ENCODE data around the gene C8B. TPM values are rescaled to one million over a fixed set of nuclear protein-coding genes. Genes with fewer than 3 reads are reported as not detected.

The C8B gene
- total and polyA plus RNA-seq, 2 experiments from 2014 or later = not detected

- H3K4me2 ChIP-seq = no peak overlapping the region
- ATAC-seq = no peak
- H3K79me2 ChIP-seq (replicated peaks; ENCODE audit: insufficient read depth) = no peaks in the 10 kb centered on the region
- no peak overlapping the region for H2AFZ ChIP-seq
- no peaks in the 10 kb centered on the region for H4K20me1 ChIP-seq (replicated peaks; ENCODE audit: insufficient read depth)
- Mint-ChIP-seq H3K27ac (no peak overlapping the region), H3K4me1 (no peaks in the 10 kb centered on the region), H3K4me3 (no peak overlapping the region), H3K36me3 (ENCODE audit: low read depth) (no peaks in the 10 kb centered on the region), H3K27me3 (ENCODE audit: insufficient read depth, low read depth, poor library complexity) (peaks cover 5% of the 10 kb centered on the region), H3K9me3 (no peaks in the 10 kb centered on the region)
- no peak overlapping the region for H3K27ac ChIP-seq (ENCODE audit: low read depth)
- no peak for TF ChIP-seq STAT1 (IDR thresholded peaks at IDR 0.05; ENCODE audit: unreplicated experiment)
- no peak overlapping the region for H3K4me3 ChIP-seq
- no peaks in the 10 kb centered on the region for H3K4me1 ChIP-seq (ENCODE audit: insufficient read depth)
- H3K9me2 ChIP-seq (ENCODE audit: insufficient read depth) = no peaks in the 10 kb centered on the region
- DNase-seq (ENCODE audit: low spot score) = no peak
- no peaks in the 10 kb centered on the region for H3F3A ChIP-seq (replicated peaks; ENCODE audit: low read depth)
- H3K36me3 ChIP-seq (ENCODE audit: insufficient read depth) = no peaks in the 10 kb centered on the region
- H3K27me3 ChIP-seq (ENCODE audit: insufficient read depth) = no peaks in the 10 kb centered on the region
These were observed 44.7 kb upstream of the C8B start for GRCh38 chr1:57010511-57010910.

- no peak overlapping the region for H3K27ac ChIP-seq (ENCODE audit: low read depth)
- no peak overlapping the region for H3K4me3 ChIP-seq
- H3K4me2 ChIP-seq = no peak overlapping the region
- no peaks in the 10 kb centered on the region for H3K36me3 ChIP-seq (ENCODE audit: insufficient read depth)
- H3K9me2 ChIP-seq (ENCODE audit: insufficient read depth) = no peaks in the 10 kb centered on the region
- no peak for TF ChIP-seq CTCF (conservative IDR thresholded peaks at IDR 0.05; ENCODE audit: low read depth in 2 of 2)
- TF ChIP-seq, protein P1, sequence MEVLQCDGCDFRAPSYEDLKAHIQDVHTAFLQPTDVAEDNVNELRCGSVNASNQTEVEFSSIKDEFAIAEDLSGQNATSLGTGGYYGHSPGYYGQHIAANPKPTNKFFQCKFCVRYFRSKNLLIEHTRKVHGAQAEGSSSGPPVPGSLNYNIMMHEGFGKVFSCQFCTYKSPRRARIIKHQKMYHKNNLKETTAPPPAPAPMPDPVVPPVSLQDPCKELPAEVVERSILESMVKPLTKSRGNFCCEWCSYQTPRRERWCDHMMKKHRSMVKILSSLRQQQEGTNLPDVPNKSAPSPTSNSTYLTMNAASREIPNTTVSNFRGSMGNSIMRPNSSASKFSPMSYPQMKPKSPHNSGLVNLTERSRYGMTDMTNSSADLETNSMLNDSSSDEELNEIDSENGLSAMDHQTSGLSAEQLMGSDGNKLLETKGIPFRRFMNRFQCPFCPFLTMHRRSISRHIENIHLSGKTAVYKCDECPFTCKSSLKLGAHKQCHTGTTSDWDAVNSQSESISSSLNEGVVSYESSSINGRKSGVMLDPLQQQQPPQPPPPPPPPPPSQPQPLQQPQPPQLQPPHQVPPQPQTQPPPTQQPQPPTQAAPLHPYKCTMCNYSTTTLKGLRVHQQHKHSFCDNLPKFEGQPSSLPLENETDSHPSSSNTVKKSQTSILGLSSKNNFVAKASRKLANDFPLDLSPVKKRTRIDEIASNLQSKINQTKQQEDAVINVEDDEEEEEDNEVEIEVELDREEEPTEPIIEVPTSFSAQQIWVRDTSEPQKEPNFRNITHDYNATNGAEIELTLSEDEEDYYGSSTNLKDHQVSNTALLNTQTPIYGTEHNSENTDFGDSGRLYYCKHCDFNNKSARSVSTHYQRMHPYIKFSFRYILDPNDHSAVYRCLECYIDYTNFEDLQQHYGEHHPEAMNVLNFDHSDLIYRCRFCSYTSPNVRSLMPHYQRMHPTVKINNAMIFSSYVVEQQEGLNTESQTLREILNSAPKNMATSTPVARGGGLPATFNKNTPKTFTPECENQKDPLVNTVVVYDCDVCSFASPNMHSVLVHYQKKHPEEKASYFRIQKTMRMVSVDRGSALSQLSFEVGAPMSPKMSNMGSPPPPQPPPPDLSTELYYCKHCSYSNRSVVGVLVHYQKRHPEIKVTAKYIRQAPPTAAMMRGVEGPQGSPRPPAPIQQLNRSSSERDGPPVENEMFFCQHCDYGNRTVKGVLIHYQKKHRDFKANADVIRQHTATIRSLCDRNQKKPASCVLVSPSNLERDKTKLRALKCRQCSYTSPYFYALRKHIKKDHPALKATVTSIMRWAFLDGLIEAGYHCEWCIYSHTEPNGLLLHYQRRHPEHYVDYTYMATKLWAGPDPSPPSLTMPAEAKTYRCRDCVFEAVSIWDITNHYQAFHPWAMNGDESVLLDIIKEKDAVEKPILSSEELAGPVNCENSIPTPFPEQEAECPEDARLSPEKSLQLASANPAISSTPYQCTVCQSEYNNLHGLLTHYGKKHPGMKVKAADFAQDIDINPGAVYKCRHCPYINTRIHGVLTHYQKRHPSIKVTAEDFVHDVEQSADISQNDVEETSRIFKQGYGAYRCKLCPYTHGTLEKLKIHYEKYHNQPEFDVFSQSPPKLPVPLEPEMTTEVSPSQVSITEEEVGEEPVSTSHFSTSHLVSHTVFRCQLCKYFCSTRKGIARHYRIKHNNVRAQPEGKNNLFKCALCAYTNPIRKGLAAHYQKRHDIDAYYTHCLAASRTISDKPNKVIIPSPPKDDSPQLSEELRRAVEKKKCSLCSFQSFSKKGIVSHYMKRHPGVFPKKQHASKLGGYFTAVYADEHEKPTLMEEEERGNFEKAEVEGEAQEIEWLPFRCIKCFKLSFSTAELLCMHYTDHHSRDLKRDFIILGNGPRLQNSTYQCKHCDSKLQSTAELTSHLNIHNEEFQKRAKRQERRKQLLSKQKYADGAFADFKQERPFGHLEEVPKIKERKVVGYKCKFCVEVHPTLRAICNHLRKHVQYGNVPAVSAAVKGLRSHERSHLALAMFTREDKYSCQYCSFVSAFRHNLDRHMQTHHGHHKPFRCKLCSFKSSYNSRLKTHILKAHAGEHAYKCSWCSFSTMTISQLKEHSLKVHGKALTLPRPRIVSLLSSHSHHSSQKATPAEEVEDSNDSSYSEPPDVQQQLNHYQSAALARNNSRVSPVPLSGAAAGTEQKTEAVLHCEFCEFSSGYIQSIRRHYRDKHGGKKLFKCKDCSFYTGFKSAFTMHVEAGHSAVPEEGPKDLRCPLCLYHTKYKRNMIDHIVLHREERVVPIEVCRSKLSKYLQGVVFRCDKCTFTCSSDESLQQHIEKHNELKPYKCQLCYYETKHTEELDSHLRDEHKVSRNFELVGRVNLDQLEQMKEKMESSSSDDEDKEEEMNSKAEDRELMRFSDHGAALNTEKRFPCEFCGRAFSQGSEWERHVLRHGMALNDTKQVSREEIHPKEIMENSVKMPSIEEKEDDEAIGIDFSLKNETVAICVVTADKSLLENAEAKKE (CRISPR knock-in tag; IDR thresholded peaks at IDR 0.05) = no peak
- TF ChIP-seq JUNB (IDR thresholded peaks at IDR 0.05; ENCODE audit: unreplicated experiment) = no peak
- Mint-ChIP-seq H3K27ac (no peak overlapping the region), H3K9me3 (no peaks in the 10 kb centered on the region), H3K36me3 (ENCODE audit: low read depth) (no peaks in the 10 kb centered on the region), H3K4me3 (no peak overlapping the region), H3K27me3 (ENCODE audit: insufficient read depth, low read depth, poor library complexity) (peaks cover 1% of the 10 kb centered on the region), H3K4me1 (no peaks in the 10 kb centered on the region)
- DNase-seq (ENCODE audit: low spot score) (no peak), ATAC-seq (no peak)
- H3F3A ChIP-seq (replicated peaks; ENCODE audit: low read depth) = no peaks in the 10 kb centered on the region
- no peaks in the 10 kb centered on the region for H3K27me3 ChIP-seq (ENCODE audit: insufficient read depth)
- no peaks in the 10 kb centered on the region for H4K20me1 ChIP-seq (replicated peaks; ENCODE audit: insufficient read depth)
- no peaks in the 10 kb centered on the region for H3K79me2 ChIP-seq (replicated peaks; ENCODE audit: insufficient read depth)
- no peak overlapping the region for H2AFZ ChIP-seq
- no peaks in the 10 kb centered on the region for H3K4me1 ChIP-seq (ENCODE audit: insufficient read depth)
These were observed 42.1 kb upstream of the C8B start for GRCh38 chr1:57007948-57008347.

Measured in GM23338 (cell line).